ENCODE results near the gene MKKS. TPM values are rescaled to one million over a fixed set of nuclear protein-coding genes. Genes with fewer than 3 reads are reported as not detected.

Gene MKKS
- total RNA-seq, 1 donor from 2014 or later: 10.6 TPM

DNA sequence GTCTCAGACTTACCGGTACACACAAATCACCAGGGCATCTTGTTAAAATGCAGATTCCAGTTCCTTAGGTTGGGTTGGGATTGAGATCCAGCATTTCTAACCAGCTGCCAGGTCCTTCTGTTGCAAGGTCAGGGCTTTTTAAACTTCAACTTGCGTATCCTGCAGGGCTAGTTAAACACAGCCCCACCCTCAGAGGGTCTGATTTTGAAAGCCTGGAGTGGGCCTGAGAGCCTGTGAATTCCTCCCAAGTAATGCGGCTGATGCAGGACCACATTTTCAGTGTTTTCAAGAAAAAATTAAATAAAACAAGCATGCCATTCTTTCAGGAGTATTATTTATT lies 65.3 kb downstream of the MKKS start:
- Mint-ChIP-seq H3K4me1 (ENCODE audit: unreplicated experiment) (no peaks in the 10 kb centered on the region), H3K36me3 (ENCODE audit: low read depth, unreplicated experiment) (no peaks in the 10 kb centered on the region), H3K27ac (ENCODE audit: unreplicated experiment) (no peak overlapping the region), H3K4me3 (ENCODE audit: unreplicated experiment) (no peak overlapping the region), H3K27me3 (ENCODE audit: unreplicated experiment) (no peaks in the 10 kb centered on the region), H3K9me3 (ENCODE audit: unreplicated experiment) (peaks cover 5% of the 10 kb centered on the region)
- TF ChIP-seq, protein P1, sequence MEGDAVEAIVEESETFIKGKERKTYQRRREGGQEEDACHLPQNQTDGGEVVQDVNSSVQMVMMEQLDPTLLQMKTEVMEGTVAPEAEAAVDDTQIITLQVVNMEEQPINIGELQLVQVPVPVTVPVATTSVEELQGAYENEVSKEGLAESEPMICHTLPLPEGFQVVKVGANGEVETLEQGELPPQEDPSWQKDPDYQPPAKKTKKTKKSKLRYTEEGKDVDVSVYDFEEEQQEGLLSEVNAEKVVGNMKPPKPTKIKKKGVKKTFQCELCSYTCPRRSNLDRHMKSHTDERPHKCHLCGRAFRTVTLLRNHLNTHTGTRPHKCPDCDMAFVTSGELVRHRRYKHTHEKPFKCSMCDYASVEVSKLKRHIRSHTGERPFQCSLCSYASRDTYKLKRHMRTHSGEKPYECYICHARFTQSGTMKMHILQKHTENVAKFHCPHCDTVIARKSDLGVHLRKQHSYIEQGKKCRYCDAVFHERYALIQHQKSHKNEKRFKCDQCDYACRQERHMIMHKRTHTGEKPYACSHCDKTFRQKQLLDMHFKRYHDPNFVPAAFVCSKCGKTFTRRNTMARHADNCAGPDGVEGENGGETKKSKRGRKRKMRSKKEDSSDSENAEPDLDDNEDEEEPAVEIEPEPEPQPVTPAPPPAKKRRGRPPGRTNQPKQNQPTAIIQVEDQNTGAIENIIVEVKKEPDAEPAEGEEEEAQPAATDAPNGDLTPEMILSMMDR (IDR thresholded peaks at IDR 0.05; ENCODE audit: unreplicated experiment): no peak
- no peak for DNase-seq (ENCODE audit: low spot score)

DNA sequence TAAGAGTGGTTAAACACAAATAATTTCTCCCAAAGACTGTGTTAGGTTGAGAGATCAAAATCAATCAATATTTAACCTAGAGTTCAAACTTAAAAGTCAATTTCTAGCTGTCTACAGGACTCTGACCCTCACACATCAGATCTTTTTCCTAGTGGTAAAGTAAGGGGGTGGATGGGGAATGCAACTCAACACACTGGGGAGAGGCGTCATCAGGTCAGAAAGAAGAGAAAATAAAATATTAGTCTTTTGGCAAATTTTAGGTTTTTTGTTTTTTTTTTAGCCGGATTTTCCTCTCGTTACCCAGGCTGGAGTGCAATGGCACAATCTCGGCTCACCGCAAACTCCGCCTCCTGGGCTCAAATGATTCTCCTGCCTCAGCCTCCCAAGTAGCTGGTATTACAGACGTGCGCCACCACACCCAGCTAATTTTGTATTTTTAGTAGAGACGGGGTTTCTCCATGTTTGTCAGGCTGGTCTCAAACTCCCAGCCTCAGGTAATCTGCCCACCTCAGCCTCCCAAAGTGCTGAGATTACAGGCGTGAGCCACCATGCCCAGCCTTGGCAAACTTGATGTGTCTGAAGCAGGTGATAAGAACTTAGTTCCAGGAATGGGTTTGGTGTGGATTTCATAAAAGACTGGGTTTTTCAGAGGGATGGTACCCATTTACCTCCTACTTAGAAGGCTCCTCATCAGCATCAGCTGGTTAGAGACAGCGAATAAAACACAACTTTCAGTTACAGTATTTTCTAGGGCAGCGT lies 65.9 kb downstream of the MKKS start:
- Mint-ChIP-seq H3K27ac (ENCODE audit: unreplicated experiment) (no peak overlapping the region), H3K4me3 (ENCODE audit: unreplicated experiment) (no peak overlapping the region), H3K27me3 (ENCODE audit: unreplicated experiment) (no peaks in the 10 kb centered on the region), H3K9me3 (ENCODE audit: unreplicated experiment) (peaks cover under 1% of the 10 kb centered on the region), H3K4me1 (ENCODE audit: unreplicated experiment) (no peaks in the 10 kb centered on the region), H3K36me3 (ENCODE audit: low read depth, unreplicated experiment) (no peaks in the 10 kb centered on the region)
- TF ChIP-seq, protein P1 (IDR thresholded peaks at IDR 0.05; ENCODE audit: unreplicated experiment): no peak
- DNase-seq (ENCODE audit: low spot score): no peak

GRCh38 chr20:10367693-10367942 lies 66.4 kb downstream of the MKKS start:
- H3K27me3 Mint-ChIP-seq (ENCODE audit: unreplicated experiment): no peaks in the 10 kb centered on the region

DNA sequence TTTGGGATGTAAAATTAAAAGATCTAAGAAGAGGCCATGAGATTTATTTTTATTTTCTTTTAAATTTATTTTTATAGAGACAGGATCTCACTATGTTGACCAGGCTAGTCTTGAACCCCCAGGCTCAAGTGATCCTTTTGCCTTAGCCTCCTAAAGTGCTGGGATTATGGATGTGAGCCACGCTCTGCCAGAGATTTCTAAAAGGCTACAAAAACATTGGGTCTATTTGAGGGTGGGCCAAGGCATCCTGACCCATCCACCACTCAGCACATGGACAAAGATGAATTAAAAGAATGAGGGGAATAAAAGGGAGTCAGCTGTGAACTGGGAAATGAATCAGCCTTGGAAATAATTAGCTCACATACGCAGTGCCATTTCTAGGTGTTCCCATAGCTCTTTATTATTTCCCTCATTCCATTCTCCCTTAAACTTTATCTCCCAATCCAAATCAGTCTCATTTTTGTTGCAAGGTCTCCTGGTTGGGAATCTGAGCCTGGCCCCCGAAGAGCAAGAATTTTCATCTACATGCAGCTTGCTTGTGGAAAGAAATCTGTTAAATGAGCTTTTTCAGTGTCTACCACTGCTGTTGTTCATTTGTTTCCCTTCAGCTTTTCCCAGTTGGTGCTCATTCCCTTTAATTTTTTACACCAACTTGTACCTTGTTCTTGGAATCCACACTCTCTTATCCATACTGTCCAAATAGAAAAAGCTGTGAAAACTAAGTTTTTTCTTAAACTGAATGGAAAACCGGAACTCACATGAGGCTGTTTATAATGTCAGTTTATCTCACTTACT lies 66.9 kb downstream of the MKKS start:
- Mint-ChIP-seq H3K27ac (ENCODE audit: unreplicated experiment) (no peak overlapping the region), H3K4me3 (ENCODE audit: unreplicated experiment) (no peak overlapping the region), H3K36me3 (ENCODE audit: low read depth, unreplicated experiment) (no peaks in the 10 kb centered on the region), H3K9me3 (ENCODE audit: unreplicated experiment) (no peaks in the 10 kb centered on the region), H3K27me3 (ENCODE audit: unreplicated experiment) (no peaks in the 10 kb centered on the region), H3K4me1 (ENCODE audit: unreplicated experiment) (no peaks in the 10 kb centered on the region)
- no peak for DNase-seq (ENCODE audit: low spot score)
- TF ChIP-seq, protein P1 (IDR thresholded peaks at IDR 0.05; ENCODE audit: unreplicated experiment): no peak

More at GRCh38 chr20:10367693-10367942, 66.4 kb downstream of the MKKS start:
- Mint-ChIP-seq H3K4me3 (ENCODE audit: unreplicated experiment) (no peak overlapping the region), H3K9me3 (ENCODE audit: unreplicated experiment) (no peaks in the 10 kb centered on the region), H3K36me3 (ENCODE audit: low read depth, unreplicated experiment) (no peaks in the 10 kb centered on the region), H3K4me1 (ENCODE audit: unreplicated experiment) (no peaks in the 10 kb centered on the region), H3K27ac (ENCODE audit: unreplicated experiment) (no peak overlapping the region)
- TF ChIP-seq, protein P1 (IDR thresholded peaks at IDR 0.05; ENCODE audit: unreplicated experiment): no peak
- DNase-seq (ENCODE audit: low spot score): no peak

GRCh38 chr20:10362674-10363073 lies 71.3 kb downstream of the MKKS start:
- DNase-seq (ENCODE audit: low spot score): no peak
- no peak overlapping the region for H3K4me3 Mint-ChIP-seq (ENCODE audit: unreplicated experiment)
- no peaks in the 10 kb centered on the region for H3K9me3 Mint-ChIP-seq (ENCODE audit: unreplicated experiment)
- no peaks in the 10 kb centered on the region for H3K36me3 Mint-ChIP-seq (ENCODE audit: low read depth, unreplicated experiment)
- H3K4me1 Mint-ChIP-seq (ENCODE audit: unreplicated experiment): no peaks in the 10 kb centered on the region
- H3K27me3 Mint-ChIP-seq (ENCODE audit: unreplicated experiment): no peaks in the 10 kb centered on the region
- H3K27ac Mint-ChIP-seq (ENCODE audit: unreplicated experiment): no peak overlapping the region
- TF ChIP-seq, protein P1 (IDR thresholded peaks at IDR 0.05; ENCODE audit: unreplicated experiment): no peak

Data from endothelial cell (in vitro differentiated cells).